ENCODE data around the gene CFDP1. TPM values are rescaled to one million over a fixed set of nuclear protein-coding genes. Genes with fewer than 3 reads are reported as not detected.
A peak's percentile ranks its signal among the peaks of the same experiment; 100 is the strongest.

CFDP1 gene
- polyA plus RNA-seq, 3 donors: 12.9 to 23.2 (median 19.0) TPM

GRCh38 chr16:75244844-75245758 is 188.2 kb downstream of the CFDP1 start:
- H3K9ac ChIP-seq (ENCODE audit: insufficient read depth, low read length, poor library complexity, severe bottlenecking): no peak overlapping the region
- H3K9me3 Mint-ChIP-seq: peaks cover 0 to 9% (median 2%) of the 10 kb centered on the region in 7 donors
- H3K27me3 Mint-ChIP-seq (ENCODE audit: low read depth in 3 of 3): peaks cover 76 to 97% (median 80%) of the 10 kb centered on the region in 3 donors
- H3K4me2 ChIP-seq (replicated peaks; ENCODE audit: extremely low read depth, low read length, poor library complexity, severe bottlenecking): no peak overlapping the region
- H3K27ac Mint-ChIP-seq: peak overlapping the region in 1 of 7 donors; percentile 62
- H3K27me3 ChIP-seq (ENCODE audit: control insufficient read depth in 2 of 2, insufficient read depth in 2 of 2, low read length in 2 of 2): peaks cover 3 to 81% of the 10 kb centered on the region in 2 donors
- peak overlapping the region in 1 of 2 donors; percentile 67 for H3K4me3 Mint-ChIP-seq
- H2AFZ ChIP-seq (ENCODE audit: insufficient read depth, low read depth, low read length, poor library complexity, severe bottlenecking): no peak overlapping the region
- H3K36me3 ChIP-seq (replicated peaks in 1 of 2; ENCODE audit: control insufficient read depth in 1 of 2, insufficient read depth in 2 of 2, low read length in 2 of 2): no peaks in the 10 kb centered on the region
- intact Hi-C loops (cut with micrococcal nuclease): no loop called here
- H3K4me1 Mint-ChIP-seq: peaks cover 11% of the 10 kb centered on the region
- H3K79me2 ChIP-seq (ENCODE audit: insufficient read depth, low read length): no peaks in the 10 kb centered on the region
- WGBS (ENCODE audit: insufficient coverage): 76% methylated on average over 20 of the region's 25 CpGs
- H3K4me1 ChIP-seq (ENCODE audit: control insufficient read depth in 1 of 2, insufficient read depth in 2 of 2, low read length in 2 of 2): peaks cover 13 to 15% of the 10 kb centered on the region in 2 donors
- H3K36me3 Mint-ChIP-seq: no peaks in the 10 kb centered on the region
- no peak overlapping the region for H3K4me3 ChIP-seq (replicated peaks in 1 of 3; ENCODE audit: low read depth in 2 of 3, low read length in 3 of 3)
- no peak overlapping the region for H3K27ac ChIP-seq (ENCODE audit: low read depth in 1 of 2, low read length in 2 of 2)
- peak in 2 of 3 donors; percentile 2 to 49 for DNase-seq
- TF ChIP-seq, protein P1, sequence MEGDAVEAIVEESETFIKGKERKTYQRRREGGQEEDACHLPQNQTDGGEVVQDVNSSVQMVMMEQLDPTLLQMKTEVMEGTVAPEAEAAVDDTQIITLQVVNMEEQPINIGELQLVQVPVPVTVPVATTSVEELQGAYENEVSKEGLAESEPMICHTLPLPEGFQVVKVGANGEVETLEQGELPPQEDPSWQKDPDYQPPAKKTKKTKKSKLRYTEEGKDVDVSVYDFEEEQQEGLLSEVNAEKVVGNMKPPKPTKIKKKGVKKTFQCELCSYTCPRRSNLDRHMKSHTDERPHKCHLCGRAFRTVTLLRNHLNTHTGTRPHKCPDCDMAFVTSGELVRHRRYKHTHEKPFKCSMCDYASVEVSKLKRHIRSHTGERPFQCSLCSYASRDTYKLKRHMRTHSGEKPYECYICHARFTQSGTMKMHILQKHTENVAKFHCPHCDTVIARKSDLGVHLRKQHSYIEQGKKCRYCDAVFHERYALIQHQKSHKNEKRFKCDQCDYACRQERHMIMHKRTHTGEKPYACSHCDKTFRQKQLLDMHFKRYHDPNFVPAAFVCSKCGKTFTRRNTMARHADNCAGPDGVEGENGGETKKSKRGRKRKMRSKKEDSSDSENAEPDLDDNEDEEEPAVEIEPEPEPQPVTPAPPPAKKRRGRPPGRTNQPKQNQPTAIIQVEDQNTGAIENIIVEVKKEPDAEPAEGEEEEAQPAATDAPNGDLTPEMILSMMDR (IDR thresholded peaks at IDR 0.05): no peak
- H3K9me3 ChIP-seq (replicated peaks in 1 of 2; ENCODE audit: control insufficient read depth in 1 of 2, insufficient read depth in 1 of 2, low read length in 2 of 2): no peaks in the 10 kb centered on the region
- H4K20me1 ChIP-seq (ENCODE audit: insufficient read depth, low read length): no peaks in the 10 kb centered on the region

GRCh38 chr16:75244225-75244809 is 189.0 kb downstream of the CFDP1 start:
- TF ChIP-seq, protein P1 (IDR thresholded peaks at IDR 0.05): no peak
- peaks cover 74 to 97% (median 78%) of the 10 kb centered on the region in 3 donors for H3K27me3 Mint-ChIP-seq (ENCODE audit: low read depth in 3 of 3)
- DNase-seq: peak; percentile 11 to 37 (median 12)
- Histone ChIP-seq H2AFZ (ENCODE audit: insufficient read depth, low read depth, low read length, poor library complexity, severe bottlenecking) (peak overlapping the region; percentile 37), H3K27ac (ENCODE audit: low read depth in 1 of 2, low read length in 2 of 2) (no peak overlapping the region), H3K4me3 (replicated peaks in 1 of 3; ENCODE audit: low read depth in 2 of 3, low read length in 3 of 3) (no peak overlapping the region), H3K27me3 (ENCODE audit: control insufficient read depth in 2 of 2, insufficient read depth in 2 of 2, low read length in 2 of 2) (peaks cover 0 to 81% of the 10 kb centered on the region in 2 donors), H3K4me2 (replicated peaks; ENCODE audit: extremely low read depth, low read length, poor library complexity, severe bottlenecking) (no peak overlapping the region), H3K9ac (ENCODE audit: insufficient read depth, low read length, poor library complexity, severe bottlenecking) (no peak overlapping the region), H4K20me1 (ENCODE audit: insufficient read depth, low read length) (no peaks in the 10 kb centered on the region), H3K9me3 (replicated peaks in 1 of 2; ENCODE audit: control insufficient read depth in 1 of 2, insufficient read depth in 1 of 2, low read length in 2 of 2) (no peaks in the 10 kb centered on the region), H3K4me1 (ENCODE audit: control insufficient read depth in 1 of 2, insufficient read depth in 2 of 2, low read length in 2 of 2) (peaks cover 13 to 15% of the 10 kb centered on the region in 2 donors), H3K36me3 (replicated peaks in 1 of 2; ENCODE audit: control insufficient read depth in 1 of 2, insufficient read depth in 2 of 2, low read length in 2 of 2) (no peaks in the 10 kb centered on the region), H3K79me2 (ENCODE audit: insufficient read depth, low read length) (no peaks in the 10 kb centered on the region)
- intact Hi-C loops (cut with micrococcal nuclease): no loop called here
- H3K4me3 Mint-ChIP-seq: peak overlapping the region in 1 of 2 donors; percentile 67
- WGBS (ENCODE audit: insufficient coverage): 91% methylated on average over 5 of the region's 7 CpGs
- H3K27ac Mint-ChIP-seq: peak overlapping the region in 2 of 7 donors; percentile 54 to 56
- peaks cover 11% of the 10 kb centered on the region for H3K4me1 Mint-ChIP-seq
- peaks cover 0 to 6% (median 2%) of the 10 kb centered on the region in 7 donors for H3K9me3 Mint-ChIP-seq
- no peaks in the 10 kb centered on the region for H3K36me3 Mint-ChIP-seq

Small RNAs within 50 kb of the gene (small RNA-seq; reads per million reads assigned to genes)
- not detected for gene RF00598 (ENCODE audit: insufficient read length, low read depth)
- gene RNU6-758P (ENCODE audit: insufficient read length, low read depth): not detected

Other genes with a start within 250 kb of the CFDP1 start
- gene CTRB2, start 226.3 kb downstream of the CFDP1 start, polyA plus RNA-seq: not detected
- gene CTRB1, start 214.5 kb downstream of the CFDP1 start, polyA plus RNA-seq: not detected
- not detected for gene BCAR1, start 181.9 kb downstream of the CFDP1 start, polyA plus RNA-seq
- 10 to 100 TPM; 17.9 to 31.6 (median 25.4) TPM for gene TMEM170A, start 31.2 kb upstream of the CFDP1 start, polyA plus RNA-seq
- gene CHST6, start 61.9 kb upstream of the CFDP1 start, polyA plus RNA-seq: under 1 TPM in 1 of 3 donors, not detected in 2; 0.03 TPM
- not detected for gene CHST5, start 102.6 kb upstream of the CFDP1 start, polyA plus RNA-seq
- under 1 TPM; 0.27 to 0.75 (median 0.72) TPM for gene TMEM231, start 122.7 kb upstream of the CFDP1 start, polyA plus RNA-seq
- 100 to 1,000 TPM in 2 of 3 donors, 10 to 100 TPM in 1; 84.3 to 302 (median 280) TPM for gene GABARAPL2, start 132.9 kb upstream of the CFDP1 start, polyA plus RNA-seq
- 10 to 100 TPM; 16.8 to 18.9 (median 17.8) TPM for gene ADAT1, start 189.8 kb upstream of the CFDP1 start, polyA plus RNA-seq
- 100 to 1,000 TPM in 2 of 3 donors, 10 to 100 TPM in 1; 66.1 to 150 (median 116) TPM for gene KARS1, start 214.2 kb upstream of the CFDP1 start, polyA plus RNA-seq
- 10 to 100 TPM; 39.7 to 64.1 (median 47.9) TPM for gene TERF2IP, start 214.3 kb upstream of the CFDP1 start, polyA plus RNA-seq
- gene CPHXL2, start 243.5 kb upstream of the CFDP1 start, polyA plus RNA-seq: not detected

All from CD14-positive monocyte (primary cell).